Germinal center (tissue), 1 donor: Measurements from ENCODE around the gene SCN1B.
"Not testable (repeated sequence)": the region's sequence is repeated elsewhere in the genome, so short reads cannot be mapped to it uniquely, and the experiment has no call there.

Experiments used
- DNase-seq: peaks from one replicate; pipeline ENCODE4 v3.0.0; 2012; ENCODE audit warnings: mixed read lengths, low spot score

The SCN1B gene

DNA sequence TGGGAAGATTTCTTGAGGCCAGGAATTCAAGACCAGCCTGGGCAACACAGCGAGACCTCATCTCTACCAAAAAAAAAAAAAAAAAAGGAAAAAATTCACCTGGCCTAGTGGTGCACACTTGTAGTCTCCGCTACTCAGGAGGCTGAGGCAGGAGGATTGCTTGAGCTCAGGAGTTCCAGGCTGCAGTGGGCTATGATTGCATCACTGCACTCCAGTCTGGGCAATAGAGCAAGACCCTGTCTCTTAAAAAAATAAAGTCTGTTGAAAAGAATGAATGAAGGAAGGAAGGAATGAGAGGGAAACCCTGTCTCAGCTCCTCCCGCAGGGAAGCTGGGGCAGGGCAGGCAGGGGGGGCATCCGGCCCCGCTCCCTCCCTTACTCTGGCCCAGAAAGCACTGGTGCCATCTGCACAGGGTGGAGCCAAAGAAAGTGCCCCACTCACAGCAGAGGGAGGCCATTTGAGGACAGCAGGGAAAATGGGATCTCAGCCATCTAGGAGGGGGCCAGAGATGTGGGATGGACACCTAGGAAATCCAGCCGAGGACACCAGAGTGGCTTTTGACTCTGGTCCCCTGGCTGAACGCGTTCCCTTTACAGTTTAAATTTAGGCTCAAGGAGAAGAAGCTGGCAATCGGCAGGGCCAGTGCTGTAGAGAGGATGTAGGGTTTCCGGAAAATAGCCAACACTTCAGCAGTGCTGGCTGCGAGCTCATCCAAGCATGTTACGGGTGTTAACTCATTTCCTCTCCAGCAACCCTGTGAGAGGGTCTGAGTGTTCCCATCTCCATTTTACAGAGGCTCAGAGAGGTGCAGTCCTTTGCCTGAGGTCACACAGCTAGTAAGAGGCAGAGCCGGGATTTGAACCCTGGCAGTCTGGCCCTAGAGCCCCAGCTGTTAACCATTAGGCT, 7.7 kb downstream of the SCN1B start:
- DNase-seq: peak; percentile 60

DNA sequence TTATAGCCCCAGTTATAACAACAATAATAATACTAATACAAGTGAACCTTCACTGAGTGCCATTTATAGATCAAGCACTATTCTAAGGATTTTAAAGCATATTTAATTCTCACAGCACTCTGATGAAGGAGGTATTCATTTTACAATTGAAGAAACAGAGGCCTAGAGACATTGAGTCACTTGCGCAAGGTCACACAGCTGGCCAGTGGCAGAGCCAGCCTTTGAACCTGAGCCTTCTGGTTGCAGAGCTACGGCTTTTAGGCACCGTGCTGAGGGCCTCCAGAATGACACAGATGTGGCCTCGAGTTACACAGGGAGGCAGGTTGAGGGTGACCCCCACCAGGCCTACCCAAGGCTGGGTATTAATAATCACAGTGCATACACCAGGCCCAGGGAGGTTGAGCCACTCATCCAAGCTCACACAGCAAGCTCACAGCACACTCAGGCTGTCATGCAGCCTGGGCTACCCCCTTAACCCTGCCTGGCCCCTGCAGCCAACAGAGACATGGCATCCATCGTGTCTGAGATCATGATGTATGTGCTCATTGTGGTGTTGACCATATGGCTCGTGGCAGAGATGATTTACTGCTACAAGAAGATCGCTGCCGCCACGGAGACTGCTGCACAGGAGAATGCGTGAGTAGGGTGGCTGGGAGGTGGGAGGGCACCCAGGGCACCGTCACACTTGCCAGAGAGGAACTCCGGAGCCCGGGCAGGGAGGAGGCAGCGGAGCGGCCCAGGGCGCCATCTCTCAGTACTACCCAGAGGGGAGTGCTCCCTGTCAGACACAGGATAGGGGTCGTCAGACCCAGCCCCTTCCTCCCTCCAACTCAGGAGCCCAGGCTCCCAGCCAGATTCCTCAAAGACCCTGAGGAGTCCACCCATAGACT, 8.6 kb downstream of the SCN1B start:
- no peak for DNase-seq

DNA sequence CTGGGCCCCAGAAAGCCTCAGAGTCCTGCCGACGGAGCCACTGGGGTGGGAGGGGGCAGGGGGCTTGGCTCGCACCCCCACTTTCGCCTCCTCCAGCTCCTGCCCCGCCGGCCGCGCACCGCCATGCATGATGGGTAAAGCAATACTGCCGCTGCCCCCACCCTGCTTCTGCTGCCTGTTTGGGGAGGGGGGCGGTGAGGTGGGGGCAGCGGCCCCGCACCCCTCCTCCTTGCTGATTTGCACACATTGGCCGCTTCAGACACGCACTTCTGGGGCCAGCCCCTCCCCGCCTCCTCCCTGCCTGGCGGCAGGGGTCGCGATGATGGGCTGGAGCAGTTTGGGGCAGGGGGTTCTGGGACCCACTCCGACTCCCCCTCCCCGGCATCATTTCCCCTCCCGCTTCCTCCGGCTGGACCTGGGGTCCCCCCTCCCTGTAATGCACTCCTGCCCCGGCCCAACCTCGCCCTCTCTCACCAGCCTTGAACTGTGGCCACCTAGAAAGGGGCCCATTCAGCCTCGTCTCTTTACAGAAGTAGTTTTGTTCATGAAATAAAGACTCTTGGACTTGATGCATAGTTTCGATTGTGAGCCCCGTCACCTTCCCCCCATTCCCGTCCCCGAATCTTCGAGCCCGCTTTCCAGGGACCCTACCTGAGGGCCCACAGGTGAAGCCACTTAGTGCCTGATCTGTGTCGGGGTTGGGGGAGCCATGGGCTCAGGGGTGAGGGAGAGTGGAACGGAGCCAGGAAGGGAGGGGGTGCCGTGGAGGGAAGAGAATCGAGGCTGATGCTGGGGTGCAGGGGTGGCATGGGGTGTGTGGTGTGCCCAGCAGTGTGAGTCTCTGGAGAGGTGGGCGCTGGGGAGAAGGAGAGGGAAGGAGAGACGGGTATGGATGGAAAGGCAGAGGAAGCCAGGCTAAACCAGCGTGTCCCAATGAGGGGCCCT, 9.9 kb downstream of the SCN1B start:
- DNase-seq: no peak

DNA sequence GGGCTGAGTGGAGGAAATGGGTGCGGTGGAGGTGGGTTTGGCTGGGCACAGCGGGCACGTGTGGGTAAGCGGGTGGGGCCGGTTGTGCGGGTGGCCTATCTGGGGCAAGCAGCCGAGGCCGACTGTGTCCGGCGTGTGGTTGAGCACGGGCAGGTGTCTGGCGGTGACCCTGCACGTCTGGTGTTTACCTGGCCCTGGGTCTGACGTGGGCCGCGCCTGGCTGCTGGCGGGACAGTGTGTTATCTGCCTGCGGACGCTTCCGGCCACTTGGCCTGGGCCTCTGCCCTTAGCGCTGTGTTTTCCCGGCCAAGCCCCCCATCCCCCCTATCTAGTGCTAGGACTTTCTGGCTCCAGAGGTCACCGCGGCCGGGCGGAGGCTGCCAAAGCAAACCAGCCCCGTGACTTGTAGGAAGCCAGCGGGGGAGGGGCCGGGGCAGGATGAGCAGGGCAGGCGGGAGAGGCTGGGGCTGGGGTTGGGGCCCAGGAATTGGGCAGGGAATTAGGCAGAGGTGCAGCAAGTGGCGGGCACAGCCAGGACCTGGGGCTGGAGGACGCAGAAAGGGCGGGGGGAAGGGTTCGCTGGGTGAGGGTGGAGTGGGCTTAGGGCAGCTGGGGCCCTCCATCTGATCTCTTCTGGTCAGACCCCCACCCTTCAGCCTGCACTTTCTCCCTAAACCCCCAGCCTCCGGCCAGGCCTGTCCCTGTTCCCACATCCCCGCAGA, 10.7 kb downstream of the SCN1B start:
- DNase-seq: no peak

DNA sequence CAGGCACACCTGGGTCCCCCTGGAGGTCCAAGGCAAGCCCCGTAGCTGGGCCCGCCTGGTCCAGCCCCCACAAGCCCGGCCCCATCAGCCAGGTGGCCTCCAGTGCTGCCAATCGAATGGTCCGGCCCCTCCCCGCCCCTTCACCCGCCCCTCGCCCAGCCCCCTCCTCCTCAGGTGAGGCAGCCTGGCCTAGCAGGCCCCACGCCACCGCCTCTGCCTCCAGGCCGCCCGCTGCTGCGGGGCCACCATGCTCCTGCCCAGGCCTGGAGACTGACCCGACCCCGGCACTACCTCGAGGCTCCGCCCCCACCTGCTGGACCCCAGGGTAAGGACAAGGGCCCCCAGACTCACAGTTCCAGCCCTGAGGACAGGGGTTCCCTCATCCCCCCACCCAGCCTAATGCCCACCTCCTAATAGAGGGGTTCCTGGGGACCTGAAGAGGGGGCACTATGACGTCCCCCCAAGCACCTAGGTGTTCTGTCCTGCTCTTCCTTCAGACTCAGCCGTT, 11.3 kb downstream of the SCN1B start, which contains the start of gene HPN:
HPN (plus strand) TSS at position 174 of the 508 bp plus-strand sequence. CDS start 786 bp downstream, outside the sequence.
- DNase-seq: no peak

DNA sequence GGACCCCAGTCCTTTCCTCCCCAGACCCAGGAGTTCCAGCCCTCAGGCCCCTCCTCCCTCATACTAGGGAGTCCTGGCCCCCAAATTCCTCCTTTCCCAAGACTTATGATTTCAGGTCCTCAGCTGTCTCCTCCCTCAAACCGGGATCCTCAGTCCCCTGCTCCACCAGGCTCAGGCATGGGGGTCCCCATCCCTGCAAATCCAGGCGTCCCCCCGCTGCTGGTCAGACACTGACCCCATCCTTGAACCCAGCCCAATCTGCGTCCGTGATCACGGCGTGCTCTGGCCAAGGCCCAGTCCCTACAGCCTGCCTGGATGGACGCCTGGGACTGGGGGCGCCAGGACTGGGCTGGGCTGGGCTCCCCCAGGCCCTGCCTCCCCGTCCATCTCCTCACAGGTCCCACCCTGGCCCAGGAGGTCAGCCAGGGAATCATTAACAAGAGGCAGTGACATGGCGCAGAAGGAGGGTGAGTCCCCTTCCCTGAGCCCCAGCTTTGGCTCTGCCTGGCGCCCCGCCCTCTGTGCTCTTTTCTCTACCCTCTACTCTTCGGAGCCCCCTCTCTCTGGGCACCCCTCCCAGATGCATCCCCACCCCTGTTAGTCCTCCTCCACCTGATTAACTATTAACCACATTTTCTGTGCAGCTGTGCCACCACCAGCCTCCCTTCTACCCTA, 11.9 kb downstream of the SCN1B start:
- DNase-seq: no peak

DNA sequence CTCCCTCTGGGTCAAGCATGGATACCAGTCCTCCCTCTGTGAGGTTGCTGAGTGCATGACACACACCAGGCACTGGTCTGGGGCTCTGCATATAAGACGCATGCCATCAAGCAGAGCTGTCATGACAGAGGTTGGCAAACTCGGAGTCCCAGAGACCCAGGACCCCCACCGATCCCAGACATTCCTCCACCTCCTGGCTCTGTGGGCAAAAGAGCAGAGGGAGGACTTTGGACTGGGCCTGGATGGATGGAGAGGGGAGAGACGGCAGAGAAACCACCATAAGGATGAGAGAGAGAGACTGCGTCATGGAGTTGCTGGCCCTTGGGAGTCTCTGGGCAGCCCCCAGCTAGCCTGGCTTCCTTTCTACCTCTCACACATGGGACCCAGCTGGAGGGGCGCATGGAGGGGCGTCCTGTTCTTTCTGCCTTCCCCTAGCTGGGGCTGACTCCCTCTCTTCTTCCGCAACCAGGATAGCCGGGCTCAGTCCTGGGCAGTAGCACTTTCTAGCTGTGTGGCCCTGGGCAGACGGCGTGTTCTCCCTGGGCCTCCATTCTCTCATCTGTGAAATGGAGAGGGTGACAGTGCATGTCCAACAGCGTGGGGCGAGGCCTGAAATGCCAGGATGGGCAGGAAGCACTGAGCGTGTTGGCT, 12.8 kb downstream of the SCN1B start:
- no peak for DNase-seq

DNA sequence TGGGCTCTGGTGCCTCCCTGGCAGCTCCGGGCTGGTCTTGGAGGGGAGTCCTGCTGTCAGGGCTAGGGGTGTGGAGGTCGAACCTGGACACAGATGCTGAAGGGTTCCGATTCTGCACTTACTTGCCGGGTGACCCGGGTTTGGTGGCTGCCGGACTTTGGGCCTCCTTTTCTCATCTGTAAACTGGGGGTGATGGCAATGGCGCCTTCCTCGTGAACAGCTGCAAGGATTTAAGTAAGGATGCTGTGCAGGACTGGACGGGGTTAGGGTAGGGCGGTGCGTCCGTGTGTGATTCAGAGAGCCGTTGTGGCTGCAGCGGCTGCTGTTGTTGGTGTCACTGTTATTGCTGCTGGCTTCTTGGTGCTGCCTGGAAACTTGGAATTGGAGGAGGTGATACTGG, 13.6 kb downstream of the SCN1B start:
- no peak for DNase-seq

DNA sequence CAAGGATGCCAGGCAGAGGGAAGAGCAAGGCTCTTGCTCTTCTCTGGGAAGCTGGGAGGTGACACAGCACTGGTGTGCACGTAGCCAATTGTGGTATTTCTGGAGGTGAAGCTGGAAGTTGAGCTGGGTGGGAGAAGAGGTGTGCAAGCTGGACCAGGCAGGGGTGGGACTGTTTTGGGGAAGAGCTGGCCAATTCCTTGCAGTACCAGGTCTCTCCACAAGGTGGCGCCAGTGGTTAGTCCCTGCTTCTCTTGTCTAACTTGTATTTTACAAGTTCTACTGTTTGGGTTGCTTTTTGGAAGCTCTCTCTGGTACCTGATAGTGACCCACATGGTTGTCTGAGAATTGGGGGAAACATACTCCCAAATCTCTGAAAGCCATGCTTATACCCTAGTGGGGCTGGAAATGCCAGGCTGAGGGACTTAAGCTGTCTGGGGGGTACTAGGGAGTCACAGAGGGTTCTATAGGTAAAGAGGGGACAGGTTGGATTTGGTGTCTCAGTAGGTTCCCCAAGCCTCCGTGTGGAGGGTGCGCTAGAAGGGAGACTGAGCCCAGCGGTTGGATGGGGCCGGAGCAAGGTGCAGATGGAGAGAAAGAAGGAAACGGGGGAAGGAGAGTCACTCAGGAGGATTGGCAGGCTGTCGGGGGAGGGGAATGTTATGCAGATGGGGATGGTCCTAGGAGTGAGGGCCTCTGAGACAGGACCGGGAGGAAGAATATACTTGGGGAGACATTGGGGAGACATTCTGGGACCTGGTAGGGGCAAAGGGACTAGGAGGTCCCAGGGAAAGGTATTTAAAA, 14.2 kb downstream of the SCN1B start:
- peak; percentile 74 for DNase-seq

DNA sequence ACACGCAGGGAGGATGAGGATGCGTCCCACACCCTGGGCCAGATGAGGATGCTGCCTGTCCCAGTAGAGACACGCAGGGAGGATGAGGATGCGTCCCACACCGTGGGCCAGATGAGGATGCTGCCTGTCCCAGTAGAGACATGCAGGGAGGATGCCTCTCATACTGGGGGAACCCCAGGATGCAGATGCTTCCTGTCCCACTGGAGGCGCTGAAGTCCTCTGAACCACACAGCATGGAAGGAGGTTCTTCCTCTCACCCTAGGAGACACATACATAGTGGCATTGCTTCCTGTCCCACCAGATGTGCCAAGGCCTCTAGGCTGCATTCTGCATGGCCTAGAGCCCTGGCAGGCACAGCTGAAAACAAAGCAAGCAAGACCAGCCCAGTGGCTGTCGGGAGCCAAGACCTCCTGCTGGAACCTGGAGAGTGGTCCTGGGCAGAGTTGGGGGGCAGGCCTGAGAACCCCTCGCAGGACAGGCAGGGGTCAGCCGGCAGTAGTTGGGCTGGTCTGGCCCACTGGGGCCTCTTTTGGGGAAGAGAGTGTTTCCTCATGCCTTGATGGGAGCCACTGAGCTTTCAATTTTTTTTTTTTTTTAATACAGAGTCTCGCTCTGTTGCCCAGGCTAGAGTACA, 15.5 kb downstream of the SCN1B start:
- peak; percentile 79 for DNase-seq

DNA sequence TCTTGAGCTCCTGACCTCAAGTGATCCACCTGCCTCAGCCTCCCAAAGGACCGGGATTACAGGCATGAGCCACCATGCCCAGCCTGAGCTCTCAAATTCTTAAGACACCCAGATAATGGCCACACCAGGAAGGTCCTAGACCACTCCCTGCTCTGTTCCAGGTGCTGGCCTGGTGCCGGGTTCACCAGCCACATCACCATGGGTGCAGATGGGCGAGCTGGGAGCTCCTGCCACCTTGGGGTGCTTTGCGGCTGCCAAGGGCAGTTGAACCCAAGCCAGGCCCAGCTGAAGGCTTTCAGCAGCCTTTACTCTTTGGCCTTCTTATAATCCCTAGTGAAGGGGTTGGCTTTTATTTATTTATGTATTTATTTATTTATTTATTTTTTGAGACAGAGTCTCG, 16.2 kb downstream of the SCN1B start:
- no peak for DNase-seq

DNA sequence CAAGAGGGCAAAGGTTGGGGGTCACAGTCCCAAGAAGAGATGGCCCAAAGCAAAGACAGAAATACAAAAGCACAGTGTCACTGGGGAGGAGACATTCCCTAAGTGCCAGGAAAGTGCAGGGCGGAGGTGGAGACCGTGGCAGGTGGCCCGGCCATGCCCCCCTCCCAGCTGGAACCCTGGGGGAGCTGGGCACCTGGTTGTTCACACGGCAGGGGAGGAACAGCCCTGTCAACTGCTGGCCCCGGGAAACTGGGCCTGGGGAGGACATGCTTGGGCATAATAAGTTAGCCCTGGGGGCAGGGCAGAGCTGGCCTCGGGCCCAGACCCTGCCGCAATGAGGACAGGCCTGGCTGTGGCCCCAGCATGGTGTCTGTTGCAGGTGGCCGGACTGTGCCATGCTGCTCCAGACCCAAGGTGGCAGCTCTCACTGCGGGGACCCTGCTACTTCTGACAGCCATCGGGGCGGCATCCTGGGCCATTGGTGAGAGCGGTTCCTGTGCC, 18.7 kb downstream of the SCN1B start:
- DNase-seq: no peak

DNA sequence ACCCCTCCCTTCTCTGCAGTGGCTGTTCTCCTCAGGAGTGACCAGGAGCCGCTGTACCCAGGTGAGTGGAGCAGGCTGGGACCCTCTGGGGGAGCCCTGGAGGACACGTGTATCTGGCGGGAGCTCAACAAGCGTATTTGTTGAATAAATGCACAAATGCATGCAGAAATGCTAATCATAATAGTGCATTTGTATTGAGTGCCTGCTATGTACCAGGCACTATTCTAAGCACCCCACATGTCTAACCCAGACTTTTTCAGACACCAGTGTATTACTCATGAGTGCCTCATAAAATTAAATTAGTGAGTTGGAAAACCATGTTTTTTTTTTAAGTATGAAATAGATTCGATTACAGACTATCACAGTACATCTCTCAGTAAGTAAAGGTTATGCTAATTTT, 19.2 kb downstream of the SCN1B start:
- no peak for DNase-seq

DNA sequence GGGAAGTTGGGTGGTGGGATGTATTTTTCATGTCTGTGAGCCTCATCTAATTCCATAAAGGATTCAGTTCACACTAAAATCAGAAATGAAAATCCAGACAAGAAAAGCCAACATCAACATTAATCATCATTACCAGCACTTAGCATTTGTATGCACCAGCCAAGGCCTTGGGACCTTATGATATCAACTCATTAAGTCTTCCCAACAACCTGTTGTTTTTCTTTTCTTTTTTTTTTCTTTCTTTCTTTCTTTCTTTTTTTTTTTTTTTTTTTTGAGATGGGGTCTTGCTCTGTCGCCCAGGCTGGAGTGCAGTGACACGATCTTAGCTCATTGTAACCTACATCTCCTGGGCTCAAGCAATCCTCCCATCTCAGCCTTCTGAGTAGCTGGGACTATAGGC, 20.4 kb downstream of the SCN1B start:
- not testable (repeated sequence) for DNase-seq

DNA sequence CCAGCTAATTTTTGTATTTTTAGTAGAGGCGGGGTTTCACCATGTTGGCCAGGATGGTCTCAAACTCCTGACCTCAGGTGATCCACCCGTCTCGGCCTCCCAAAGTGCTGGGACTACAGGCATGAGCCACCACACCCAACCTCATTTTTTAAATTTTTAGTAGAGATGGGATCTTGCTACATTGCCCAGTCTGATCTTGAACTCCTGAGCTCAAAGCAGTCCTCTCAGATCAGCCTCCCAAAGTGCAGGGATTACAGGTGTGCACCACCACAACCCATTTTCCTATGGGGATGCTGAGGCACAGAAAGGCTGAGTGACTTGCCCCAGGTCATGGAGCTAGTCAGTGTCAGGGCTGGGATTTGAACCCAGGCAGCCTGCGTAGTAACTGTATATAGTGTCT, 21.0 kb downstream of the SCN1B start:
- not testable (repeated sequence) for DNase-seq

DNA sequence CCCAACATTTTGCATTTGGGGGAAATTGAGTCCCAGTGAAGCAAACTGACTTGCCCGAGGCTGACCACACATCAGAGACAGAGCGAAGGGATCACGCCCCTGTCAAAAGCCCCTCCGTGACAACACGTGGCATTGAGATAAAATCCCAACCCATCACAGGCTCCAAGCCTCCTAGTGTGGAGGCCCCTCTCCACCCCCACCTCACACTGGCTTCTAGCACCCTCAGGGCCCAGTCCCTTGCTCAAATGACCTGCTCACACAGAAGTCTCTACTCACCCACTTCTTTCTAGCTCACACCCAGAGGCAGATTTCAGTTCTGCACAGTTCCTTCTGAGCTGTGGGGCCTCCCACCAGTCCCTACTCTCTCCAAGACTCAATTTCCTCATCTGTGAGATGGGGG, 21.5 kb downstream of the SCN1B start:
- DNase-seq: no peak

DNA sequence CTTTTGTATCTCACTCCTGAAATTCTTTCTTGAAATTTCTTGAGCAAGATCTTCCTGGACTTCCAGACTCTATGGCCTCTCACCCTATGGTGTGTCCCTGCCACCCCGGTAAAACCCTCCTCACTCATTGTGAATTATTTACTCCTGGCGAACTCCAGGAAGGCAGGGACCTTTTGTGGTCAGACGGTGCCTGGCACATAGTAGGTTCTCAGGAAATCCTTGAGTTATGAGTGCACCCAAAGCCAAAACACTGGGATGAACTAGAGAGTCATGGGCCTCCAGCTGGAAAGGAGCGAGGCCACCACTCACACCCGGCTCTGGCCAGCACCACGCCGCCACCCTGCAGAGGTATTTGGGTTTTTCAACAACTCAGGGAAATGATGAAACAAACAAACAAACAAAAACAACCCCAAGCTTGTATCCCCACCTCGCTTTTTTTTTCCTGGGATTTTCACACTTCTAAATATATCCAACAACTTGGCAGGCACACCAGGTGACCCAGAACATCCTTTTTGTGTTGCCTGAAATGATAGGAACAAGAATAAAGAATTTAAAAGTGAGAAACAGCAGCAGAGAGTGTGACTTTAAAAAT, 22.4 kb downstream of the SCN1B start:
- DNase-seq: no peak
